Right lobe of liver (tissue), 6 donors: ENCODE results near the gene ARHGDIB. TPM values are rescaled to one million over a fixed set of nuclear protein-coding genes. Genes with fewer than 3 reads are reported as not detected.
A peak's percentile ranks its signal among the peaks of the same experiment; 100 is the strongest.

Source experiments
- ATAC-seq, 4 donors: fragments of 200-7000 bp; cut with Tn5 transposase; one replicate each; pipeline ENCODE4 v1.9.1; 2020; ENCODE audit warnings: mild to moderate bottlenecking in 4 of 4, moderate library complexity in 4 of 4
- DNase-seq, 3 donors: peaks; one replicate each; pipeline ENCODE4 v3.0.0-alpha.2; 2020
- H3K27ac ChIP-seq, 3 donors: fragments of 200-600 bp; one replicate each; pipeline ENCODE4 v1.8.0; 2022
- H3K27me3 ChIP-seq, 2 donors: fragments of 200-600 bp; one replicate each; pipeline ENCODE4 v1.8.0; 2022
- H3K36me3 ChIP-seq, 4 donors: fragments of 200-600 bp; sonication (generic) in 1 of 4; one replicate each; pipeline versions ENCODE4 v1.5.1 to v1.8.0; 2017 to 2022; ENCODE audit warnings: control low read depth in 1 of 4
- H3K4me1 ChIP-seq, 4 donors: fragments of 200-600 bp; sonication (generic) in 1 of 4; one replicate each; pipeline versions ENCODE4 v1.5.1 to v1.8.0; 2017 to 2022; ENCODE audit warnings: control low read depth in 1 of 4
- H3K4me3 ChIP-seq, 3 donors: fragments of 200-600 bp; one replicate each; pipeline ENCODE4 v1.8.0; 2022
- H3K9me3 ChIP-seq, 4 donors: fragments of 200-600 bp; sonication (generic) in 1 of 4; one replicate each; pipeline versions ENCODE4 v1.5.1 to v1.8.0; 2017 to 2022; ENCODE audit warnings: control low read depth in 1 of 4
- POLR2A ChIP-seq: fragments of 450-650 bp; IDR thresholded peaks from one replicate; pipeline ENCODE4 v1.6.1; 2017; ENCODE audit warnings: antibody characterized with exemption, mild to moderate bottlenecking
- WGBS: methylation state at CpG from one replicate; pipeline ENCODE4 v1.1.6; 2018; ENCODE audit warnings: low coverage, low lambda C conversion rate; ENCODE audit not compliant: insufficient coverage; ENCODE audit errors: missing lambda C conversion rate; 5-methylcytosine and 5-hydroxymethylcytosine counted together
- intact Hi-C, 2 donors: fragments of 100-400 bp; cut with DNase I; formaldehyde crosslinking; loops; one replicate each; pipeline versions ENCODE4 v1.11.2 to v1.14.1; 2022
- total RNA-seq, 6 experiments: library from RNA; depleted of rRNA in 2 of 6; stranded (reverse); fragments of >200 nt in 2 of 6; fragmentation: NEBNext Ultra II Directional in 3 of 6; extraction: Animal tissue kit (Norgen Biotek cat#: 25700) in 3 of 6; gene quantifications; one replicate each; pipeline versions ENCODE4 v1.1.0 to v1.2.4, GENCODE V29; 2016 to 2023
- TF ChIP-seq, protein P1 (sequence below), 4 donors: fragments of 200-600 bp in 3 of 4; fragments of 450-650 bp in 1 of 4; IDR thresholded peaks; one replicate each; pipeline versions ENCODE4 v1.5.1 to v1.8.0; 2016 to 2022; ENCODE audit warnings: antibody characterized with exemption in 4 of 4, mild to moderate bottlenecking in 2 of 4
- donor health status: DM: no; HTN: yes; CAD: no.
- donor health status: DM: no; HTN: no; CAD: no.
- donor health status: DM: no; HTN: no; CAD: no.
- donor health status: DM: no; HTN: yes; CAD: no.
- donor health status: DM: no; HTN: yes; CAD: no.

The ARHGDIB gene
- total RNA-seq, 6 experiments from 2014 or later, result 17.2 to 58.1 (median 31.9) TPM

DNA sequence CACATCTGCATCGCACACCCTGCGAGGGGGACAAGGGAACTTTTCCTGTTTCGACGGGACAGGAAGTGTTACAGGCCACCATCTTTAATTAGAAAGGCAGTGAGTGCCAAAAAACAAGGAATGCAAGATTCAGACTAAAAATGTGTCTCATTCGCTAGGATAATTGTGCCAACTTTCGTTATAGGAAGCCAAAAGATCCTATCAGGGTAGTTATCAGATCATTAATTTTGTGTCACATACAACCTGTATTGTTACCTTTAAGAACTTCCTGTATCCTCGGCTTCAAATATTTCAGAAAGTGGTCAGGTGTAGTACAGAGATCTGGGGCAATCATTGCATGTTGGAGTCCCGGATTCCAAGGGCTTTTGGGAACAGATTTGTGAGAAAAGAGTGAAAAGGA is 56.5 kb downstream of the ARHGDIB start:
- intact Hi-C loops, result no loop called here
- Histone ChIP-seq H3K36me3 (no peaks in the 10 kb centered on the region), H3K4me1 (no peaks in the 10 kb centered on the region), H3K27ac (peak overlapping the region in 1 of 3 donors; percentile 14), H3K9me3 (no peaks in the 10 kb centered on the region), H3K27me3 (no peaks in the 10 kb centered on the region), H3K4me3 (no peak overlapping the region)
- no peak for DNase-seq
- ATAC-seq, result no peak
- TF ChIP-seq, protein P1, sequence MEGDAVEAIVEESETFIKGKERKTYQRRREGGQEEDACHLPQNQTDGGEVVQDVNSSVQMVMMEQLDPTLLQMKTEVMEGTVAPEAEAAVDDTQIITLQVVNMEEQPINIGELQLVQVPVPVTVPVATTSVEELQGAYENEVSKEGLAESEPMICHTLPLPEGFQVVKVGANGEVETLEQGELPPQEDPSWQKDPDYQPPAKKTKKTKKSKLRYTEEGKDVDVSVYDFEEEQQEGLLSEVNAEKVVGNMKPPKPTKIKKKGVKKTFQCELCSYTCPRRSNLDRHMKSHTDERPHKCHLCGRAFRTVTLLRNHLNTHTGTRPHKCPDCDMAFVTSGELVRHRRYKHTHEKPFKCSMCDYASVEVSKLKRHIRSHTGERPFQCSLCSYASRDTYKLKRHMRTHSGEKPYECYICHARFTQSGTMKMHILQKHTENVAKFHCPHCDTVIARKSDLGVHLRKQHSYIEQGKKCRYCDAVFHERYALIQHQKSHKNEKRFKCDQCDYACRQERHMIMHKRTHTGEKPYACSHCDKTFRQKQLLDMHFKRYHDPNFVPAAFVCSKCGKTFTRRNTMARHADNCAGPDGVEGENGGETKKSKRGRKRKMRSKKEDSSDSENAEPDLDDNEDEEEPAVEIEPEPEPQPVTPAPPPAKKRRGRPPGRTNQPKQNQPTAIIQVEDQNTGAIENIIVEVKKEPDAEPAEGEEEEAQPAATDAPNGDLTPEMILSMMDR (IDR thresholded peaks at IDR 0.05), result no peak
- TF ChIP-seq POLR2A, result no peak
- 50% methylated on average over 8 of the region's 8 CpGs for WGBS

GRCh38 chr12:14903386-14904098 is 57.9 kb downstream of the ARHGDIB start:
- TF ChIP-seq POLR2A, result no peak
- TF ChIP-seq, protein P1 (IDR thresholded peaks at IDR 0.05), result no peak
- Histone ChIP-seq H3K27ac (no peak overlapping the region), H3K36me3 (no peaks in the 10 kb centered on the region), H3K9me3 (no peaks in the 10 kb centered on the region), H3K4me1 (no peaks in the 10 kb centered on the region), H3K4me3 (no peak overlapping the region), H3K27me3 (no peaks in the 10 kb centered on the region)
- 86% methylated on average over 5 of the region's 5 CpGs for WGBS
- ATAC-seq (no peak), DNase-seq (no peak)
- intact Hi-C loops, result no loop called here

DNA sequence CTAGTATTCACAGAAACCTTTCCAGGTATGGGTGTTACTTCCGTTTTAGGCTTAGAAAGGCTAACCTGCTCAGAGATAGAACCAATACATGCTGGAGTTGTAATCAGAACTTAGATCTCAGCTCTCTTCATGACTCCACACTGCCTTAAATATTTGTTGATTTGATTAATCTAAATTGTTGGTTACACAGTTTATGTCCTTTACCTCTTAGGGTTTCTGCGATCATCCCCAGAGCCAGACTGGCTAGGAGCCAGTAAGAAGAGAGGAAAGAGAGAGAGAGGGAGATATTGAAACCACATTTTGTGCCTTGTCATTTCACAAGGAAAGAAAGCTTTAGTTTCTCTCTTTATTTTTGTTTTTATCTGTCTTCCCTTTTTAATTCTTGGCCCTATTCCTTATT is 58.9 kb downstream of the ARHGDIB start:
- Histone ChIP-seq H3K4me3 (no peak overlapping the region), H3K9me3 (no peaks in the 10 kb centered on the region), H3K36me3 (no peaks in the 10 kb centered on the region), H3K27me3 (no peaks in the 10 kb centered on the region), H3K4me1 (no peaks in the 10 kb centered on the region), H3K27ac (no peak overlapping the region)
- ATAC-seq (no peak), DNase-seq (no peak)
- intact Hi-C loops, result no loop called here
- WGBS, result 67% methylated on average over 2 of the region's 2 CpGs
- TF ChIP-seq, protein P1 (IDR thresholded peaks at IDR 0.05), result no peak
- TF ChIP-seq POLR2A, result no peak

GRCh38 chr12:14901228-14901562 is 60.2 kb downstream of the ARHGDIB start:
- WGBS, result 89% methylated on average over 1 of the region's 1 CpG
- no peak overlapping the region for H3K27ac ChIP-seq
- no peaks in the 10 kb centered on the region for H3K9me3 ChIP-seq
- H3K27me3 ChIP-seq, result no peaks in the 10 kb centered on the region
- no peaks in the 10 kb centered on the region for H3K4me1 ChIP-seq
- DNase-seq, result no peak
- TF ChIP-seq, protein P1 (IDR thresholded peaks at IDR 0.05), result no peak
- no peak for TF ChIP-seq POLR2A
- no peak overlapping the region for H3K4me3 ChIP-seq
- H3K36me3 ChIP-seq, result no peaks in the 10 kb centered on the region
- ATAC-seq, result no peak
- intact Hi-C loops, result no loop called here
